NCI-H2227 (cell line): ENCODE results near the gene GTF3C4.
A peak's percentile ranks its signal among the peaks of the same experiment; 100 is the strongest.

Source experiments
- DNase-seq: peaks from one replicate; lab custom pipeline; 2025; ENCODE audit not compliant: unreplicated experiment; lab: John Stamatoyannopoulos, UW

The GTF3C4 gene

GRCh38 chr9:132647355-132647754 is 22.9 kb upstream of the GTF3C4 start:
- DNase-seq = no peak

DNA sequence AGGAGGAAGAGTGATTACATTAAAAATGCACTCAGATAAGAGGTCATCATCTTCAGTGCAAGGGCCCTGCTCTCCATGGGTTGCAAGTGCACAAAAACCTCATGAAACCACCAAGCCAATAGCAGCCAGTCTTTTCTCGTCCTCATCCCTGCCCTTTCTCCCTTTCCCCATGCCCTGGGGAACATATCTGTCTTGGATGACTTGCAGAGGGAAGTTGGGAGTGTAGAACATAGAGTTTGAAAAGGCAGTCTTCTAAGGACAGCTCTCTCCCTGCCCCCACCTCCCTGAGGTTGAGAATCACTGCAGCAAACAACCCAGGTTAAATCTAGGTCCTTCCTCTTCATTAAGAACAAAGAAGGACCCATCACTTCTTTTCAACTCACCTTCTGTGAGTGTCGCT is 22.5 kb upstream of the GTF3C4 start:
- DNase-seq = no peak

- DNase-seq = no peak
These were observed 22.0 kb upstream of the GTF3C4 start for GRCh38 chr9:132648283-132648682.

- DNase-seq = no peak
These were observed 21.6 kb upstream of the GTF3C4 start for GRCh38 chr9:132648685-132649084.

GRCh38 chr9:132651259-132651658 is 19.0 kb upstream of the GTF3C4 start:
- peak; percentile 11 for DNase-seq

DNA sequence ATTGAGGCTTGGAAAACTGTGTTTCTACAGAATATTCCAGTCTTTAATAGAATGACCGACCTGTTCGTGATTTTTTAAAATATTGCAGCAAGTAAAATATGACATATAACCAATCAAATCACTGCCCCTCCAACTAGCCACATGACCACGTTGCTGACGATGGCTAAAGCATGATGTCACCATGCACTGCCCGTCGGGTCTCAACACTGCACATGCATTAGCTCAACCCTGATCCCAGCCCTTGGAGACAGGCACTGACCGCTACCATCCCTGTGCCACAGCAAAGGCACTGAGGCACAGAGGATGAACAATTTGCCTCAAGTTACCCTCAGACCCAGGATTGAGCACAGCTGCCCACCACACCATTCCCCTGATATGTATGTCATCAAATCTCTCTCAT is 14.0 kb upstream of the GTF3C4 start:
- DNase-seq = no peak

DNA sequence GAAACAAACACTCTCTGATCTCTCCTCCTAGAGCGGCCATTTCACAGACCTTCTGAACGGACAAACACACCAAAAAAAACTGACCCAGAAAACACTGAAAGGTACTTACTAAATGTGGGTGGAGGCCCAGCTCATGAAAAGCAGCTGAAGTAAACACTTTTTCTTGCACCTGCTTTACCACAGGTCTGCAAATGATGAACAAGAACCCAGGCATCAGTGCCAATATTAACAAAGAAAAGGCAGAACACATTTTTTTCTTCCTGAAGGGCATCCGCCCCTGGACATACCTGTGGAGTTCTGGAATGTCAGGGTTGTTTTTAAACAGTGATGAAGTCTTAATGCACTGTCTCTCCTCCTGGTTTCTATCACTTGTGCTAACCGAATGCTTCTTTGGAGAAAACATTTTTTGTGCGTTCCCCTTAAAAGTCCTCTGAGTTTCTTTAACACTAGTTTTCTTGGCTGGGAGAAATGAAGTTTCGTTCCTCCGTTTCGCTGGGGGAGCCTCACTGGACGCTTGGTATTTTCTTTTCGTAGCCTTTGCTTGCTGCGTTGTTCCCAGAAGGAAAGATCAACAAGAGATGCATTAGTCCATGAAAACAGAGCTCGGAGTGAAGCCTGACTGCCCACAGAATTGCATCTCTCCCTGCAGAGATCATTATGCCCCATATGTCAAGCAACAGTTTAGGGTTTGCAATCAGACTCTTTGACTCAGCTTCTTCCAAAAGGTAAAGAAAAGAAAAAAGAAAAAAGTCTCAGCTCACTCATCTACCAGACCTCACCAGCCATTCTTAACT is 7.9 kb upstream of the GTF3C4 start:
- DNase-seq = no peak

- no peak for DNase-seq
These were observed 7.1 kb upstream of the GTF3C4 start for GRCh38 chr9:132663117-132663516.

DNA sequence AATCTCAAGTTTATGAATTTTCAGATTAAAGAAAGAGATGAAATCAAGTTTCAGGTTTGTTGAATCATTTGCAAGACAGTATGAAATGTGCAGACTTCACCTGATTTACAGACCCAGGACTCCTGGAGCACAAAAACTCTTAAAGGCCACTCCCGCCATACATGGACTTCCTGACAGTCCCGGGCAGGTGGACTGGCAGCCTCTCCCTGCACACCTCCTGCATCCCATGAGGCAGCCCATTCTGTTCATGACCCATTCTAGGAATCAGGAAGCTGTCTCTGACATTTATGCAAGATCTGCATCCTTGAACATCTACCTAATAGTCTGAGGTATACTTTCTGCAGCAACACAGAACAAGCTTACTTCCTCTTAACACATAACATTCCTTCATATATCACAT is 6.4 kb upstream of the GTF3C4 start:
- no peak for DNase-seq

DNA sequence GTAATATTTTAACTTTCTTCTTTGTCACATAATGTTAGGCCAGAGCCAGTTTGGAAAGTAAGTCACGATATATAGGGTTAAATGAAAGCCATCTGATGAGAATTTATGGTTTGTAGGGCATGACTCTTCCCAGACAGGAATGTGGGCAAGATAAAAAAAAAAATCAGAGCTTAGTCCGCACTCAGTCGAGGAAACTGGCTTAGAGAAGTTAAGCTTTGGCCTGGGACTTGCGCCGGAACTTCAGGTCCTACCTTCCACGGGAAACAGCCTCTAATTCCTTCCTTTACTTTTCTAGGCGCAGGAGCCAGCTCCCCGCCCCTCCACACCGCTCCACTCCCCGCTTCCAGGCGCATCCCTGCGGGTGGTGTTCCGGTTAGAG is 956 bp upstream of the GTF3C4 start:
- peak; percentile 72 for DNase-seq

DNA sequence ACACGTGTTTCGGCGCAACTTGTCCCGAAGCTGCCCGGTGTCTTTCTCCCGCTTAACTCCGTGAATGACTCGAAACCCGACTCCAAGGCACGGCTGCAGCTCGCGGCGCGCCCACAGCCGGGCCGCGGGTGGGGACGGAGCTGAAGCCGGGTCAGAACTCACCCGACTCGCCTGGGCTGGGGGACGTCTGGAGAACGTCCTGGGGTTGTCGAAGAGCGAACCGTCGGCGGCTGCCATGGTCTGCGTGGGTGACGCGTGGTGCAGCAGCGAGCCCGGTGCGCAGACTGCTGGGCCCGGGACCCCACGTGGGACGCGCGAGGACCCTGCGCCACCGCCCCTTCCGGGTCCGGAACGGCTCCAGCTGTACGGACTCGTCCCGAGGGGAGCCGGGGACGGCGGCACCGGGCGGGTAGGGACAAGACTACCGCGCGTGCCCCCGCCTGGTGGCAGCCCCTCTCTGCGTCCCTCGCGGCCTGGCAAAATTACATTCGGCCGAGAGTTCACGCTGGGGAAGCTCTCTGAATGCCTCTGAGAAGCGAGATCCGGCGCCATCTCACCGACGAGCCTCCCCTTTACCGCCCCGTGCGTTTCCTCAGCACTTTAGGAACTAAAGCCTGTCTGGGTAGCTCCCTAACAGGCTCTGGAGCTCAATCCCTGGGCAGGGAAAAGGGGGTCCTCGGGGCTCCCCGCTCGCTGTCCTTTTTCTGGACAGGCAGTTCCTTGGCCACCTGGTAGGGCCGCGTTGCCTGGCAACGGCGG is 387 bp upstream of the GTF3C4 start, which contains the start of gene DDX31:
DDX31 (minus strand) TSS at position 286 of the 759 bp plus-strand sequence; CDS start at position 237, 49 bp downstream.
- peak; percentile 84 for DNase-seq

- no peak for DNase-seq
These were observed 1.6 kb downstream of the GTF3C4 start for GRCh38 chr9:132671620-132672412.

GRCh38 chr9:132672413-132672690 is 2.1 kb downstream of the GTF3C4 start:
- no peak for DNase-seq

DNA sequence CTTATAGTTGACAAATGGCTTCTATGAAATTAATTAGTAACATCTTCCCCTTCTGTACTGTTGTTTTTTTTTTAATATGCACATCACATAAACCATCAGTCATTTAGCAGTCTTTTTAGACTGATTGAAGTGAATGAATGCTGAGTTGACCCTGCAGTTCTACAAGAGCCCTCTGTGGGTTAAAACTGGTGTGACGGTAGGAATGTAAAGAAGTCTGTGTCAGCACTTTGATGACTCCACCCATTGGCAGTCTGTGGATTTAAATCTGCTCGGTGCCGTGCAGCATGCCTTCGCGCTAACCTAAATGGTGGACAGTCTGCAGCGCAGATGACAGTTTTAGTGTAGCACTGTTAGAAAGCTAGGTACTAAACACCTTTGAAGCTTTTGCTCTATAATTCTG is 3.1 kb downstream of the GTF3C4 start:
- peak; percentile 64 for DNase-seq

DNA sequence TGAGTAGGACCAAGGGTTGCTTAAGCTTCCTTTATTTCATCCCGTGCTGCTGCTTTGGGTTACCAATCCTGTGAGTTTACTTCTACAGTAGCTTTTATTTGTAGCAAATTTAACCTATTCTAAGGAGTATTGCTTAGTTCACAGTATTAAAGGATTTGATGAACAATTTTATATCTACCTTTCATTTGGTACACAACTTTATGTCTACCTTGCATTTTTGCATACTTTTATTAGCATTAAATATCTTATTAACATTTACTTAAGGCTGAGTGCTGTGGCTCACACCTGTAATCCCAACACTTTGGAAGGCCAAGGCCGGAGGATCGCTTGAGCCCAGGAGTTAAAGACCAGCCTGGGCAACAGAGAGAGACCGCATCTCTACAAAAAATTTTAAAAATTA is 4.2 kb downstream of the GTF3C4 start:
- no peak for DNase-seq

GRCh38 chr9:132677976-132678375 is 7.7 kb downstream of the GTF3C4 start:
- no peak for DNase-seq

GRCh38 chr9:132679946-132680625 is 9.8 kb downstream of the GTF3C4 start:
- no peak for DNase-seq

GRCh38 chr9:132681561-132681960 is 11.3 kb downstream of the GTF3C4 start:
- no peak for DNase-seq

DNA sequence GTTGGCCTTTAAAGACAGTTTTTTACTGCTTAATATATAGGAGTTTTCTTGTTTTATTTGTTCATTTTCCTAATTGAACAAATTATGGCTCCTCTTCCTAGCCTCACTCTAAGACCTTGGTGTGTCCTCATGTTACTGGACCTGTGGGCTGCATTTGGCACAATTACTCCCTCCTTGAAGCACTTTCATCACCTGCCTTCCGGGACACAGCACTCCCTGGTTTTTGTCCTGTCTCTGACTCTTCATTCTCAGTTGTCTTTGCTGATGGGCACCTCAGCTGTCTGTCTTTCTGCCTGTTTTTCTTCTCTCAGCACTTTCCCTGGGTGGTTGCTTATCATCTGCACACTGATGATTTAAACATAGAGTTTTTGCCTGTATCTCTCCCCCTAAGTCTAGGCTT is 13.6 kb downstream of the GTF3C4 start:
- no peak for DNase-seq

GRCh38 chr9:132690696-132691095 is 20.4 kb downstream of the GTF3C4 start:
- DNase-seq = no peak

DNA sequence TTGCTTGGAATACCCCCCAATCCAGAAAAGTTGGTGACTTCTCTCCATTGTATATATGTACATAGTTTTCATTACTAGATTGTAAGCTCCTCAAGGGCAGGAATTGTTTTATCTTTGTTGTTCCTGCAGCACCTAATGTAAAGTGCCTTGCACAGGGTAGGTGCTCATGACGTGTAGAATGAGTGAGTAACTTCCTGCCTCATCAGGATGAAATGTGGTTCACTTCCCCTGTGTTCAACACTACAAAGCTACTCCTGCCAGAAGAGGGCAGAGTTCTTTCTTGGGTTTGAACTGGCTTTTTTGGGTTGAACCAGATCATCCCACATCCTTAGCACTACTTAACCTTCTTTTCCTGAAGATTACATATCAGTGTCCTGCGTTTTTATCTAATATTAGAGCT is 23.9 kb downstream of the GTF3C4 start:
- no peak for DNase-seq
